Kidney (tissue), 14 donors: ENCODE measurements around the gene TMEM273. TPM values are rescaled to one million over a fixed set of nuclear protein-coding genes. Genes with fewer than 3 reads are reported as not detected.

ENCODE experiments used
- DNase-seq, 5 donors: peaks; one replicate each; pipeline ENCODE4 v3.0.0-alpha.2; 2013 to 2020
- FAIRE-seq: peaks from 2 replicates; lab custom pipeline; 2012; peaks lifted over from hg19 to GRCh38; lab: Jason Lieb, UNC
- H3K27ac ChIP-seq, 2 donors: one replicate each; pipeline ENCODE4 v1.7.0; 2013; ENCODE audit warnings: low read depth in 2 of 2, low read length in 2 of 2, inconsistent platforms in 1 of 2
- H3K27me3 ChIP-seq: one replicate; pipeline ENCODE4 v1.7.1; 2013; ENCODE audit warnings: low read length, inconsistent platforms; ENCODE audit not compliant: control insufficient read depth, insufficient read depth
- H3K36me3 ChIP-seq, 3 donors: one replicate each; pipeline versions ENCODE4 v1.7.0 to v1.7.1; 2013; ENCODE audit warnings: low read length in 3 of 3, control low read depth in 1 of 3, inconsistent platforms in 1 of 3; ENCODE audit not compliant: insufficient read depth in 3 of 3, control insufficient read depth in 2 of 3
- H3K4me1 ChIP-seq, 3 donors: one replicate each; pipeline versions ENCODE4 v1.7.0 to v1.7.1; 2013; ENCODE audit warnings: low read length in 3 of 3, inconsistent platforms in 1 of 3, low read depth in 1 of 3; ENCODE audit not compliant: control insufficient read depth in 2 of 3, insufficient read depth in 2 of 3
- H3K4me3 ChIP-seq, 3 donors: one replicate each; pipeline versions ENCODE4 v1.7.0 to v1.8.1; 2013; ENCODE audit warnings: low read length in 3 of 3, control low read depth in 1 of 3, inconsistent platforms in 1 of 3
- H3K9ac ChIP-seq, 3 donors: one replicate each; pipeline versions ENCODE4 v1.7.0 to v1.7.1; 2013; ENCODE audit warnings: low read length in 3 of 3, control low read depth in 1 of 3, inconsistent platforms in 1 of 3
- H3K9me3 ChIP-seq, 3 donors: one replicate each; pipeline versions ENCODE4 v1.7.0 to v1.7.1; 2013; ENCODE audit warnings: low read length in 3 of 3, control low read depth in 1 of 3, inconsistent platforms in 1 of 3; ENCODE audit not compliant: control insufficient read depth in 2 of 3, insufficient read depth in 1 of 3
- CTCF ChIP-seq: IDR thresholded peaks from 3 replicates; pipeline ENCODE4 v1.5.1; 2012; ENCODE audit warnings: mild to moderate bottlenecking, moderate library complexity, borderline replicate concordance; ENCODE audit not compliant: insufficient read depth; ENCODE audit errors: extremely low read depth
- intact Hi-C: fragments of 100-400 bp; cut with DNase I; formaldehyde crosslinking; loops from one replicate; pipeline ENCODE4 v1.11.1; 2022
- polyA plus RNA-seq: library from polyadenylated mRNA; stranded (reverse); fragments of 350-450 nt; fragmentation: Illumina TruSeq; extraction: RNeasy Lipid Tissue Mini Kit (QIAGEN cat#74804); gene quantifications from one replicate; pipeline ENCODE4 v1.2.3, GENCODE V29; 2014; ENCODE audit warnings: low read depth, low replicate concordance; ENCODE audit not compliant: insufficient read depth
- total RNA-seq: library from RNA; stranded (reverse); fragmentation: NEBNext Ultra II Directional; extraction: Animal tissue kit (Norgen Biotek cat#: 25700); gene quantifications from one replicate; pipeline ENCODE4 v1.2.1, GENCODE V29; 2021
- donor health status: control.
- donor health status: control.
- donor health status: control.
- donor health status: control.
- donor health status: control.
- donor health status: DM: yes; HTN: yes; CAD: no.
- donor health status: Normal renal cell carcinoma (clear cell type).

The TMEM273 gene
- total and polyA plus RNA-seq, 2 donors from 2014 or later = 3.2 to 16.8 TPM

DNA sequence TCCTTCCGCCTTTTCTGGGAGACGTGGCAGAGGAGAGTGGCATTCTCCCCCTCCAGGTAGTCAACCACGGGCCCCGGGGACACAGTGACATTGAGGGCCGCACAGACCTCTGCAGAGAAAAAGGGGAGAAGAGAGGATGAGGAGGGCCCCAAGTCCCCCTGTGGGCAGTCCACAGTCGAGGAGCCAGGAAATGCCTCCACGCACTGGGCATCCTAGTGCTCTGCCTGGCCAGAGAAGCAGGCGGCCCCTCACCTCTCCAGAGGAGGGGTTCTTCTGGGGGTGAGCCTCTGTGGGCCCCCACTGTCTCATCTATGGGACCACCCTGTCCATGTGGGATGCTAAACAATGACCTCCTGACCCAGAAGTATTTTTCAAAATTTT lies 80.3 kb downstream of the TMEM273 start:
- Histone ChIP-seq H3K4me3 (no peak overlapping the region), H3K9ac (no peak overlapping the region), H3K27me3 (no peaks in the 10 kb centered on the region), H3K36me3 (no peaks in the 10 kb centered on the region), H3K4me1 (peaks cover 0 to 12% (median 3%) of the 10 kb centered on the region in 3 donors), H3K27ac (no peak overlapping the region), H3K9me3 (no peaks in the 10 kb centered on the region)
- no peak for DNase-seq
- intact Hi-C loops = no loop called here
- FAIRE-seq = no peak
- TF ChIP-seq CTCF = no peak

- H3K9me3 ChIP-seq = no peaks in the 10 kb centered on the region
- H3K27ac ChIP-seq = no peak overlapping the region
These were observed 80.9 kb downstream of the TMEM273 start for GRCh38 chr10:49107111-49107886.

GRCh38 chr10:49106451-49106850 lies 81.7 kb downstream of the TMEM273 start:
- TF ChIP-seq CTCF = no peak
- no peaks in the 10 kb centered on the region for H3K9me3 ChIP-seq
- H3K4me1 ChIP-seq = peaks cover 0 to 5% (median 3%) of the 10 kb centered on the region in 3 donors
- FAIRE-seq = no peak
- H3K4me3 ChIP-seq = no peak overlapping the region
- H3K27me3 ChIP-seq = no peaks in the 10 kb centered on the region
- no peaks in the 10 kb centered on the region for H3K36me3 ChIP-seq
- no peak overlapping the region for H3K27ac ChIP-seq
- no peak for DNase-seq
- intact Hi-C loops = no loop called here
- H3K9ac ChIP-seq = no peak overlapping the region

More at GRCh38 chr10:49107111-49107886, 80.9 kb downstream of the TMEM273 start:
- TF ChIP-seq CTCF = no peak
- H3K4me1 ChIP-seq = peaks cover 0 to 9% (median 3%) of the 10 kb centered on the region in 3 donors
- no peak overlapping the region for H3K9ac ChIP-seq
- H3K4me3 ChIP-seq = no peak overlapping the region
- intact Hi-C loops = no loop called here
- no peaks in the 10 kb centered on the region for H3K36me3 ChIP-seq
- DNase-seq = no peak
- FAIRE-seq = no peak
- H3K27me3 ChIP-seq = no peaks in the 10 kb centered on the region
